Activated CD4-positive, CD25-positive, alpha-beta regulatory T cell treated with anti-CD3 and anti-CD28 coated beads, Interleukin-2, amount 50 U/mL, for 16 hours (primary cell): ENCODE data around the gene GNAL.
"Not testable (repeated sequence)": the region's sequence is repeated elsewhere in the genome, so short reads cannot be mapped to it uniquely, and the experiment has no call there.

ENCODE experiments used
- DNase-seq: peaks from one replicate; pipeline ENCODE4 v3.0.0-alpha.2; 2020; ENCODE audit warnings: low read depth, low spot score

The GNAL gene

DNA sequence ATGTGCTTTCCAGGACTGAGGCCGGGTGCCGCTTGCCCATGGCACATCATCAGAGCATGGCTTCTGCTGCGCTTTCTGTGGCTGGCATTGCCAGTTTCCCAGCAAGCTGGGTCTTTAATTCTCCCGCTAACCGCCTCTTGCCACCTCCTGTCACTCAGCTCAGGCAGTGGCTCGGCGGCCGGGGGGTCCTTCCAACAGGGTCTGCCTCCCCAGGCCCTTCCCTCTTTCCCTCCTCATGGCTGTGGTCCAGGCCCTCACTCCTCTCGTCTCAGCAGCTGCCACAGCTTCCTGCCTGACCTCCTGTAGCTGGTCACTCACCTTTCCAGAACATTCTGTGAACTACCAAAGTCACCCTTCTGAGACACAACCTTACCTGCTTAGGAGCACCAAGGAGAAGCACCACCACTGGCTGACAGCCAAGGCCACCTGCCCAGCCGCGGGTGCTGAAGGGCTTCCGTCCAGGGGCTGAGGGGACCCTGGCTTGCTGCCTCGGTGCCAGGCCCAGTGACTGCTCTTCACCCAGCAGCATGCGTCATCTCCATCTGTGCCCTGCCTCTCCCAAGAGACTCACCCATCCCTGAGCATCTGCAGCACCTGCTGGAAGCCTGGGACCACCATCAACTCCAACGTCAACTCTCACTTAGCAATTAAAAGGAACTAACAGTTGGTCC is 184.7 kb downstream of the GNAL start:
- no peak for DNase-seq

DNA sequence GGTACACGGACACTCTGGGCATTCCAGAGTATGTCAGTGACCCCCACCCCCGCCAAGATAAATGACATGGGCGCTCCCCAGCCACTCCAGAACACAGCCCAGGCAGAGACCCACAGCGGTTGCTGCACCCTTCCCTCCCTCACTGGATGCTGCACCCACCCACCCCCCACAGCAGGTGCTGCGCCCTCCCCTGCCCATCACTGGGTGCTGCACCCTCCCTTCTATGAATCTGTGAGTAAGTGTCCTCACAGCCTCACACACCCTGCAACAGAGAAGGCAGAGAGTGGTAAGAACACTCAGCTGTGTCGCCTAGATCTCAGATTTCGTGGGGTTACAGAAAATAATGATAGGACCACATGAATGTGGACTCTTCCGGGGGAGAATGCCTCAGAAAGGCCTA is 185.6 kb downstream of the GNAL start:
- DNase-seq: no peak

GRCh38 chr18:11877497-11878135 is 188.6 kb downstream of the GNAL start:
- DNase-seq: no peak

DNA sequence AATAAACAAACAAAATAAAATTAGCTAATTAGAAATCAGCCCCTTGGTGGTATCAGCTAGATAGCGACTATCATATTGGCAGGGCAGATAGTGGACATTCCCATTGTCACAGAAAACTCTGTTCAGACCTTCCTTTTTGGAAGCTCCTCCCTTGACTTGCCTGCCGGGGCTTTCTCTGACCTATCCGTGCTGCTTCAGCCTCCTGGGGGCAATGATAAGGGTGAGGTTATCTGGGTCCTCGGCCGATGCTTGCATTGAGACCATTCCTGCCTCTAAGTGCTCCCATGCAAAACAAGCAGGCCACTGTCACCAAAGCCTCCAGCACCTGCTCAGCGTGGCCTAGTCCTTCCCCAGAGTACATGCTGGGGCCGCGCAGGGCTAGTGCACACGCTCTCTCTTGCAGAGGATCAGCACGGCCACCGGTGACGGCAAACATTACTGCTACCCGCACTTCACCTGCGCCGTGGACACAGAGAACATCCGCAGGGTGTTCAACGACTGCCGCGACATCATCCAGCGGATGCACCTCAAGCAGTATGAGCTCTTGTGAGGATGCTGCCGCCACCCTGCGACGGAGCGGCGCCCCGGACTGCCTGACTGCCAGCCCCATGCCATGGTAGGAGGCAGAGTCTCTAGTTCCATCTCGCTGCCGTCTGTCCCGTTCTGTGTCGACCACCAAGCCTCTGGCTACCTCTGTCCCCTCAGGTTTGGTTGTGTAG is 191.7 kb downstream of the GNAL start:
- DNase-seq: no peak

DNA sequence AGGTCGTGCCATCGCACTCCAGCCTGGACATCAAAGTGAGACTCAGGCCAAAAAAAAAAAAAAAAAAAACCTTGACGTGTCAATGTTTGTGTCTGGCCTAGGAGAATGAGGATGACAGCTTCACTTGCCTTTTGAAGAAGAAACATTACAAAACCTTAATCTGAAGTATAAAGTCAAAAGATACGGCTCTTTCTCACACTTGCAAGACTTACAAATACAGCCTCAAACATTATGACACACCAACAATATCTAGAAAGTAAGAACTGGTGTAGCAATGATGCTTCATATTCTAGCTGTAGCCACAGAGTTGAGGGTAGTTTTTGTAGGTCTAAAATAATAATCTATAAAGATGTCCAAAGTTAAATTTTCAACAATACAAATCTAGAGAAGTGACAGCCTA is 193.6 kb downstream of the GNAL start:
- no peak for DNase-seq

GRCh38 chr18:11883153-11883552 is 194.1 kb downstream of the GNAL start:
- DNase-seq: no peak

- DNase-seq: no peak
Measured at GRCh38 chr18:11884396-11885030, 195.4 kb downstream of the GNAL start.

DNA sequence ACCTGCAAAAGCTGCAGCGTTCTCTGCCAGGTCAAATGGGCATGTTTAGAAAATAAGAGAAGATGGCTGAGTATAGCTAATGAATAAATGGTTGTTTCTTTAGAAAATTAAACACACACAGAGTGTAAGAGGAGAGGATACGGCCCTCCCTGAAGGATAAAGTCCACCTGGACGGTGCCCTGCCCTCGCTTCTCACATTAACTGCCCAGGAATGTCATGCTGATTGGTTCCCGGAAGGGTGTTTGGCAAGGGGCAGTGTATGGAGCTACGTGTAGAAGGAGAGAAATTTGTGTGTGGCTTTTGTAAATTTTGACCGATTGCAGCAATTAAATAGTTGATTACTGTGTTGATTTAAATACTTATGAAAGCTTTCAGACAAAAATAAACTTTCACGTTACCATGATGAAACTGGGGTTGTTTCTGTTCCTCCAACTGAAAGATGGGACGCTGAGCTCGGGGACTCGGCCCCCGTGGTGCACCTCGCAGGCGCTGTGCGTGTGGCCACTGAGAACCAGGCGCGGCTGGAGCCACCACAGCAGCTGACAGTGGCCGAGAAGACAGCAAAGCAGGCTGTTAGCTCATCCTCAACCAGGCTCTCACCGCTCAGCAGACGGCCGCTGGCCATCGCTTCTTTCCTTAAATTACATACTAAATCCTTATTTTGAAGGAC is 196.3 kb downstream of the GNAL start:
- DNase-seq: no peak

DNA sequence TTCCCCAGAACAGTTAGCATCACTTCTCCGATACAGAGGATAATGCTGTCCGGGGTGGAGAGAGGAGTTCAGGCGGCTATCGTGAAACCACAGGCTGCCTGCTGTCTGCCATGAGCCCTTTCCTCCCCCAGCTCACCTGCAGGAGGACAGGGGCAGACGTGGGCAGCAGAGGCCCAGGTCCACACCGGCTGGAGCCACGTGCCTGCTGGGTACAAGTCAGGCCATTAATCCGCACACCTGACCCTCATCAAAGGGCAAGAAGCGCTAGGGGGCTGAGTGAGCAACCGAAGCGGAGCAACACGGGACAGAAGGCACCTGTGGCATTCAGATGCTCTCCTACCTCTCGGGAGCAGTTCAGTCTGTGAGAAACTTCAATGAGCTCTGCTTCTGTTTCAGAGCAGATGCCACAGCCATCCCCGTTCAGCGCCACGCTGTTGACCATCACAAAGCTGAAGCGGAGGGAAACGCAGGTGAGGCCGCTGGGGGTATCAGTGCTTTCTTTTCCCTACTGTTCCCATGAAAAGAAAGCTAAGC is 197.6 kb downstream of the GNAL start:
- DNase-seq: no peak

DNA sequence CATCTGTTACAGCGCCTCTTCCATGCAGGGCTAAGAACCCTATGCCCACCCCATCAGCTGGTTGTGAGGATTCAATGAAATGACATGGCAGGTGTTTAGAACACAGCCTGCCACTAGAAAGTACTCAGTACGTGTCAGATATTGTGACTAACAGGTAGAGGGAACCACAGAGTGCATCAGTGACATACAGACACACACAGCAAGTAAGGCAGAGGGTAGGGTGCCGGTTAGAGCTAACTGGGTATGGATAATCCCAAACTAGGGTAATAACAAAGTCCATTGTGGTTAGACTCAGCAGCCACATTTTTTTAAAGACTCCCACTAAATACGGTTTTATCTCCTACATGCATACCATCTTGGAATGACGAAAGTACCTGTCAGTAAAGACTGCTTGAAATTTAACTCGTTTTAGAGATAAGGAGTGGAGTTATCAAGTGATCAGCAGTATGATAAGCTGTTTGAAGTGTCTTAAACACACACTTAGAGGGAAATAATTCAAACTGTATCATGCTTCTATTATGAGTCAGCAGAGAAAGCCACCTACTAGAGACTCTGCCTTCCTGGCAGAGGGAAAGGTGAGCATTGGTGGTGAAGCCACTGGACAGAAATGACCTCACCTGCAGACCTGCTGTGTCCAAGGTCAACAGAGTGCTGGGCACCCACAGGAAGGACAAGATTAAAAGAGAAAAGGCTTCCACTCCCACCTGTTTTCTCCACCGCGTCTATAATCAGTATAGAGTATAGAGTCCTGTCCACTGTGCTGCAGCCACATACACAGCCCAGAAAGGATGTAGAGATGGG is 198.5 kb downstream of the GNAL start:
- DNase-seq: no peak

DNA sequence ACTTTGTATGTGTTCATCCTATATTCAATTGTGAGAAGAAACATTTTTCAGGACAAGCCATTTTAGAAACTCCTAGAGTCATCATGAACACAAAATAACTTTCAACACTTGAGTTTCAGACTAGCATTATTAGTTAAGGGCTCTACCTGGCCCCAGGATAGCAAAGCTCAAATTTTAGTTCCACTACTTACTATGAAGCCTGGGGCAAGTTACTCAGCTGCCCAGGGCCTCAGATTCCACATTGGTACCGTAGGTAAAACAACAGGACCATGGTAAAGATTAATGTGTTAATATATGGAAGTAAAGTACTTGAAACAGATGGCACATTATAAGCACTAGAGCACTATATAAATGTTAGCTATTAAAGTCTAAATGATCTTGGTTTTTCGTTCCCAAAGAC is 199.7 kb downstream of the GNAL start:
- no peak for DNase-seq

DNA sequence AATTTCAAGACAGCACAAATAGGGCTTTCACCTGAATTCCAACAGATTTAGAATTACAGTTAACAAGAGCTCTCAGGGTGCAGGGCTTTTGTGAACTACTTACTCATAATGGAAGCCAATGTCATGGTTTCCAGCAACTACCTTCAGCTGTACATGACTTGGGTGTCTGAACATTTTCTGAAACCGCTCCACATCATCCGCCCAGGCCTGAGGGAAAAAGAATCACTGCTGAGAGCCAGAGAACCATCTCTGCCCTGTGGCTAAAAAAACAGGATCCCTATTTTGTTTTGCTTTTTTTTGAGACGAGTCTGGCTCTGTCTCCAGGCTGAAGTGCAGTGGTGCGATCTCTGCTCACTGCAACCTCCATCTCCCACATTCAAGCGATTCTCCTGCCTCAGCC is 200.2 kb downstream of the GNAL start:
- no peak for DNase-seq

DNA sequence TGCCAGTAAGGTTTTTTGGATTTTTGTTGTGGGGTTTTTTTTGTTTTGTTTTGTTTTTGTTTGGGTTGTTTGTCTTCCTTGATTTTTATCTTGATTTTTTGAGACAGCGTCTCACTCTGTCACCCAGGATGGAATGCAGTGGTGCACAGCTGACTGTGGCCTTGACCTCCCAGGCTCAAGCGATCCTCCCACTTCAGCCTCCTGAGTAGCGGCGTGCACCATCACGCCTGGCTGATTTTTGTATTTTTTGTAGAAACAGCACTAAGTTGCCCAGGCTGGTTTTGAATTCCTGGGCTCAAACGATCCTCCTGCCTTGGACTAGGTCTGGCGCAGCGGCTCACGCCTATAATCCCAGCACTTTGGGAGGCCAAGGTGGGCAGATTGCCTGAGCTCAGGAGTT is 202.7 kb downstream of the GNAL start:
- no peak for DNase-seq

DNA sequence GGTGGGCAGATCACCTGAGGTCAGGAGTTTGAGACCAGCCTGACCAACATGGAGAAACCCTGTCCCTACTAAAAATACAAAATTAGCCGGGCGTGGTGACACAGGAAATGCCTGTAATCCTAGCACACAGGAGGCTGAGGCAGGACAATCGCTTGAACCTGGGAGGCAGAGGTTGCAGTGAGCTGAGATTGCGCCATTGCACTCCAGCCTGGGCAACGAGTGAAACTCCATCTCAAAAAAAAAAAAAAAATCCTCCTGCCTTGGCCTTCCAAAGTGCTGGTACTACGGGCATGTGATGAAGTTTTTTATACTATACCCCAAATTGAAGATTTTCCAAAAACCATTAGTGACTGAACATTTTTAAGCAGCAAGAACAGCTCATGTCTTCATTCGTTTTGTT is 203.4 kb downstream of the GNAL start:
- not testable (repeated sequence) for DNase-seq

- DNase-seq: no peak
Measured at GRCh38 chr18:11897781-11898180, 208.7 kb downstream of the GNAL start.

DNA sequence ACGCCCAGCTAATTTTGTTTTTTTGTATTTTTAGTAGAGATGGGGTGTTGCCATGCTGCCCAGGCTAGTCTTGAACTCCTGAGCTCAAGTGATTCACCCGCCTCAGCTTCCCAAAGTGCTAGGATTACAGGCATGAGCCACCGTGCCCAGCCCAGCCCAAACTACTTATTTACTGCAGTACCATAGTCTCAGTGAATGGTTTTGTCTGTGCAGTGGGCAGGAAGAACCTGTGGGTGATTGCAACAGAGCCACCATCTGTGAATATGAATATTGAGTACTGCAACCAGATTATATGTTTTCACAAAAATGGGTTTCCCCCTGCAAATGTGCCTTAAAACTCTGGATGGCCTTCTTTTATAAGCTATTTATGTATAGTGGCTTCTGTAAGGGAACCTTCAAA is 210.0 kb downstream of the GNAL start:
- no peak for DNase-seq

DNA sequence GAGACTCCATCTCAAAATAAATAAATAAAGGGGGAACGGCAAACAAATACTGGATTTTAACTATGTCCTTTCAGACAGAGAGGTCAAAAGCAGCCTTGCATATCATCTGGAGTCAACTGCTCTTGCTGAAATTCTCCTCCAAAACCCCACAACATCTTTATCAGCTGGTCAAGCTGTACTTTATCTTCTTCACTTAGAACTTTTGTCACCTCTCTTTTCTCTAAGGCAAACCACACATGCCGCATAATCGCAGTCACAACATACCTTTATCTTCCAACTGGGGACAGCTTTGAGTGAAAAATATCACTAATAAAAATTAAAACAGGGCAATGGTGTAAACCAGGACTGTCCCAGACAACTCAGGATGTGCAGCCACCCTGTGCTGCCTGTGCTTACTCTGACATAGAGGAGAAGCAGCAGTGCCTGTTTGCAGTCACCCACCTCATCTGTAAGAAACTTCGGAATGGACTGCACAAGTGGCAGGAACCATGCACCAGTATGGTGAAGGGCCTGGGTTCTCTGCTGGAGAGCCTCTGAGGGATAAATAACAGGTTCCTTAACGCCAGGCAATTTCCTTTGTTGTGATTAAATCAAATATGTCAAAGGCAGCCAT is 212.9 kb downstream of the GNAL start:
- DNase-seq: no peak

DNA sequence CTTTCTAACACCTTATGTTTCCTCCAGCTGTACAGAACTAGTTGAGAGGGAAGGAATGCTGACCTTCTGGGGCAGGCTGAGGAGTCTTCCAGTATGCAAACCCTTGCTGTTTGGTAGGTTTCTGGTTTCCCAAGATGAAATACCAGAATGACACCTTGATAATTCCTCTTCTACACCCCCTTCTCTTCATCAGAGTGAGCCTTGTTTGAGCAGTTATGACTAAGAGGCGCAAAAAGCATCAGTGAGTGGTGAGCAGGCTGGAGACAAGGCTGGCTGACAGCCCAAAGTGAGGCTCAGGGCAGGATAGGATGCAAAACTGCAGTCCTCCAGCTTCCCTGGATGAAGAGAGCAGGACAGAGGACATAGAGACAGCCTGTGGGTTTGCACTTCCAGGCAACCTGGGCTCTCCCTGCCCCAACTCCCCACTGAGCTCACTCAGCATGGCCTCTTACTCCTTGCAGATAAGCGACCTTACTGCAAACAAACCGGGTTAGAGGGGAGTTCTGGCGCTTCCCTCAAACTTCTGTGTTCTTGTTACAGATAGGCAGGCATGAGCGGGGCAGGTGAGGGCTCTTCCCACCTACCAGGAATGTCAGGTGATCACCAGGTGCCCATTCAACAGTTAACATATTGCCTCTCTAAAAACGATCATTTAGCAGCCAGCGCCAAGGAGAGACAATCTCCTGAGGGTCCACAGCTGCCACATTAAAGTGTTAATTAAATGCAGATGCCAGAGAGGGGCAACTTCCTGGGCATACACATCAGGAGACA is 213.6 kb downstream of the GNAL start:
- DNase-seq: no peak

- no peak for DNase-seq
Measured at GRCh38 chr18:11905613-11906012, 216.5 kb downstream of the GNAL start.

DNA sequence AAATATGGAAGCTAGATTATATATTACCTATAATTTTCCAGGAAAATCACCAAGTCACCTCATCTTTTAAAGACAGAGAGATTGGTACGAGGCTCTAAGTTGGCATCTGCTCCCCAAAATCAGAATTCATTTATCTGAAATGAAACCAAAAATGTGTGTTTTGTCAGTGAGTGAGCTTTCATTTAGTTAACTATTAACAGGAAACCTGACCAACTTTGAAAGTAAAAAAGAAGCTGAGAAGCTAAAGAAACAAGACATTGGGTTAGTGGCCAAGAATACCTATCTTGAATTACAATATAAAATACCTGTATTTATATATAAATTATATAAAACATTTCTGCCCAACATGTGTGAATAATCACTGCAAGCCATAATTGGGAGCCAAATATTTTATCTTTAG is 217.1 kb downstream of the GNAL start:
- no peak for DNase-seq
